NCI-H1930 (cell line): ENCODE data around the gene PGR.
"Not testable (repeated sequence)": the region's sequence is repeated elsewhere in the genome, so short reads cannot be mapped to it uniquely, and the experiment has no call there.

Source experiments
- DNase-seq, 2 experiments: peaks; one replicate each; lab custom pipeline; 2025; lab: John Stamatoyannopoulos, UW

PGR gene

GRCh38 chr11:101082813-101083212, 46.8 kb downstream of the PGR start:
- DNase-seq = no peak

GRCh38 chr11:101063706-101064105, 65.9 kb downstream of the PGR start:
- no peak for DNase-seq

- DNase-seq = no peak
Measured at GRCh38 chr11:101061606-101062005, 68.0 kb downstream of the PGR start.

GRCh38 chr11:101059331-101059730, 70.3 kb downstream of the PGR start:
- DNase-seq = no peak

GRCh38 chr11:101053492-101053891, 76.1 kb downstream of the PGR start:
- DNase-seq = no peak

- no peak for DNase-seq
Measured at GRCh38 chr11:101051677-101052076, 77.9 kb downstream of the PGR start.

- no peak for DNase-seq
Measured at GRCh38 chr11:101049813-101050212, 79.8 kb downstream of the PGR start.

- no peak for DNase-seq
Measured at GRCh38 chr11:101049123-101049522, 80.5 kb downstream of the PGR start.

GRCh38 chr11:101048479-101048878, 81.1 kb downstream of the PGR start:
- DNase-seq = no peak

GRCh38 chr11:101046947-101047346, 82.7 kb downstream of the PGR start:
- no peak for DNase-seq

- DNase-seq = no peak
Measured at GRCh38 chr11:101045415-101045814, 84.2 kb downstream of the PGR start.

- DNase-seq = no peak
Measured at GRCh38 chr11:101043940-101044339, 85.7 kb downstream of the PGR start.

GRCh38 chr11:101035872-101036271, 93.7 kb downstream of the PGR start:
- DNase-seq = no peak

- no peak for DNase-seq
Measured at GRCh38 chr11:101034076-101034475, 95.5 kb downstream of the PGR start.

- no peak for DNase-seq
Measured at GRCh38 chr11:101032991-101033390, 96.6 kb downstream of the PGR start.

- DNase-seq = no peak
Measured at GRCh38 chr11:101031713-101032112, 97.9 kb downstream of the PGR start.

GRCh38 chr11:101030692-101031091, 98.9 kb downstream of the PGR start:
- DNase-seq = no peak

GRCh38 chr11:101030015-101030414, 99.6 kb downstream of the PGR start:
- DNase-seq = no peak

- DNase-seq = no peak
Measured at GRCh38 chr11:101028644-101029043, 101.0 kb downstream of the PGR start.

- DNase-seq = no peak
Measured at GRCh38 chr11:101022256-101022655, 107.4 kb downstream of the PGR start.

- no peak for DNase-seq
Measured at GRCh38 chr11:101019870-101020269, 109.7 kb downstream of the PGR start.

GRCh38 chr11:101014600-101015285, 114.9 kb downstream of the PGR start:
- no peak for DNase-seq

- not testable (repeated sequence) for DNase-seq
Measured at GRCh38 chr11:101013702-101014101, 115.9 kb downstream of the PGR start.

GRCh38 chr11:101011881-101012280, 117.7 kb downstream of the PGR start:
- no peak for DNase-seq
